GM23338 (cell line): Measurements from ENCODE around the gene DAAM1. TPM values are rescaled to one million over a fixed set of nuclear protein-coding genes. Genes with fewer than 3 reads are reported as not detected.

Source experiments
- ATAC-seq: fragments of 200-7000 bp; cut with Tn5 transposase; 3 replicates; pipeline ENCODE4 v1.9.1; 2020
- DNase-seq: peaks from one replicate; pipeline ENCODE4 v3.0.0-alpha.2; 2015; ENCODE audit warnings: low spot score
- H2AFZ ChIP-seq: fragments of 200-600 bp; sonication (generic); 2 replicates; pipeline ENCODE4 v1.8.0; 2016; ENCODE audit warnings: antibody characterized with exemption, mild to moderate bottlenecking, moderate library complexity
- H3F3A ChIP-seq: fragments of 200-600 bp; sonication (generic); replicated peaks from 2 replicates; pipeline ENCODE4 v1.8.0; 2017; ENCODE audit warnings: antibody characterized with exemption, mixed run types, low read depth
- H3K27ac ChIP-seq: fragments of 200-600 bp; sonication (generic); 2 replicates; pipeline ENCODE4 v1.6.1; 2016; ENCODE audit warnings: low read depth
- H3K27me3 ChIP-seq: fragments of 200-600 bp; sonication (generic); 2 replicates; pipeline ENCODE4 v1.8.0; 2016; ENCODE audit warnings: mild to moderate bottlenecking, mixed run types, moderate library complexity; ENCODE audit not compliant: insufficient read depth
- H3K36me3 ChIP-seq: fragments of 200-600 bp; sonication (generic); 2 replicates; pipeline ENCODE4 v1.8.0; 2016; ENCODE audit warnings: mild to moderate bottlenecking; ENCODE audit not compliant: insufficient read depth
- H3K4me1 ChIP-seq: fragments of 200-600 bp; sonication (generic); 2 replicates; pipeline ENCODE4 v1.8.0; 2016; ENCODE audit warnings: mild to moderate bottlenecking, moderate library complexity; ENCODE audit not compliant: insufficient read depth
- H3K4me2 ChIP-seq: fragments of 200-600 bp; sonication (generic); 2 replicates; pipeline ENCODE4 v1.7.1; 2017; ENCODE audit warnings: mixed run types
- H3K4me3 ChIP-seq: fragments of 200-600 bp; sonication (generic); 2 replicates; pipeline ENCODE4 v1.6.1; 2016; ENCODE audit warnings: mixed run types
- H3K79me2 ChIP-seq: fragments of 200-600 bp; sonication (generic); replicated peaks from 2 replicates; pipeline ENCODE4 v1.8.0; 2017; ENCODE audit warnings: mild to moderate bottlenecking; ENCODE audit not compliant: insufficient read depth
- H3K9me2 ChIP-seq: fragments of 200-600 bp; sonication (generic); 2 replicates; pipeline ENCODE4 v1.8.0; 2017; ENCODE audit not compliant: insufficient read depth
- H4K20me1 ChIP-seq: fragments of 200-600 bp; sonication (generic); replicated peaks from 2 replicates; pipeline ENCODE4 v1.8.0; 2017; ENCODE audit warnings: mild to moderate bottlenecking; ENCODE audit not compliant: insufficient read depth
- H3K27ac Mint-ChIP-seq: 2 replicates; pipeline ENCODE4 v1.8.0; 2020; ENCODE audit warnings: inconsistent platforms, mild to moderate bottlenecking, moderate library complexity, mixed read lengths
- H3K27me3 Mint-ChIP-seq: 3 replicates; pipeline ENCODE4 v1.8.0; 2022; ENCODE audit warnings: low read depth, mild to moderate bottlenecking, moderate library complexity, mixed read lengths, inconsistent platforms; ENCODE audit not compliant: insufficient read depth, poor library complexity
- H3K36me3 Mint-ChIP-seq: 3 replicates; pipeline ENCODE4 v1.8.0; 2021; ENCODE audit warnings: low read depth, mild to moderate bottlenecking, inconsistent platforms, moderate library complexity, mixed read lengths
- H3K4me1 Mint-ChIP-seq: 3 replicates; pipeline ENCODE4 v1.8.0; 2020; ENCODE audit warnings: mild to moderate bottlenecking, inconsistent platforms, mixed read lengths
- H3K4me3 Mint-ChIP-seq: 3 replicates; pipeline ENCODE4 v1.8.0; 2021; ENCODE audit warnings: moderate library complexity, mild to moderate bottlenecking, inconsistent platforms, mixed read lengths
- H3K9me3 Mint-ChIP-seq: 3 replicates; pipeline ENCODE4 v1.8.0; 2020; ENCODE audit warnings: moderate library complexity, mild to moderate bottlenecking, inconsistent platforms, mixed read lengths
- CREB1 ChIP-seq: fragments of 250-450 bp; sonication (Bioruptor Pico); IDR thresholded peaks from 2 replicates; pipeline ENCODE4 v1.5.0; 2020; ENCODE audit warnings: low read depth, mild to moderate bottlenecking, moderate library complexity
- ETS1 ChIP-seq: IDR thresholded peaks from 2 replicates; pipeline ENCODE4 v1.6.1; 2016; ENCODE audit warnings: antibody characterized with exemption
- EZH2 ChIP-seq: fragments of 200-600 bp; sonication (generic); IDR thresholded peaks from one replicate; pipeline ENCODE4 v1.8.0; 2017; ENCODE audit warnings: antibody characterized with exemption, mild to moderate bottlenecking, low read depth; ENCODE audit not compliant: unreplicated experiment
- EZH2phosphoT487 ChIP-seq: fragments of 200-600 bp; sonication (generic); IDR thresholded peaks from one replicate; pipeline ENCODE4 v1.8.1; 2018; ENCODE audit warnings: antibody characterized with exemption; ENCODE audit not compliant: unreplicated experiment
- JUNB ChIP-seq: IDR thresholded peaks from one replicate; pipeline ENCODE4 v1.6.1; 2016; ENCODE audit warnings: antibody characterized with exemption; ENCODE audit not compliant: unreplicated experiment
- NANOG ChIP-seq: IDR thresholded peaks from 2 replicates; pipeline ENCODE4 v1.6.1; 2016; ENCODE audit warnings: antibody characterized with exemption, borderline replicate concordance
- POLR2AphosphoS5 ChIP-seq: IDR thresholded peaks from 2 replicates; pipeline ENCODE4 v1.6.1; 2016; ENCODE audit warnings: antibody characterized with exemption, low read depth
- REST ChIP-seq: IDR thresholded peaks from one replicate; pipeline ENCODE4 v1.6.1; 2018; ENCODE audit warnings: antibody characterized with exemption; ENCODE audit not compliant: unreplicated experiment
- STAT1 ChIP-seq: IDR thresholded peaks from one replicate; pipeline ENCODE4 v1.6.1; 2016; ENCODE audit warnings: antibody characterized with exemption; ENCODE audit not compliant: unreplicated experiment
- ZNF114 ChIP-seq: fragments of 250-450 bp; sonication (Bioruptor Pico); IDR thresholded peaks from 2 replicates; pipeline ENCODE4 v1.5.0; 2020; ENCODE audit warnings: mild to moderate bottlenecking, moderate library complexity
- ZNF331 ChIP-seq: fragments of 250-450 bp; sonication (Bioruptor Pico); IDR thresholded peaks from 2 replicates; pipeline ENCODE4 v1.5.0; 2020; ENCODE audit warnings: low read depth, mild to moderate bottlenecking, moderate library complexity
- polyA plus RNA-seq: library from polyadenylated mRNA; unstranded; fragments of >200 nt; fragmentation: Nextera tagmentation; extraction: Ambion mirVana; gene quantifications from 2 replicates; pipeline ENCODE4 v1.2.1, GENCODE V29; 2016
- total RNA-seq: library from RNA; depleted of rRNA; stranded (reverse); fragments of >200 nt; shearing (Covaris generic); gene quantifications from 2 replicates; pipeline ENCODE4 v1.2.3, GENCODE V29; 2014

DAAM1 gene
- total and polyA plus RNA-seq, 2 experiments from 2014 or later, result 36.3 to 42.1 TPM

GRCh38 chr14:59305836-59306555, 117.5 kb downstream of the DAAM1 start:
- H3K9me2 ChIP-seq, result peaks cover 3% of the 10 kb centered on the region; the same call in 1 of the 2 replicates
- H3K27ac ChIP-seq, result no peak overlapping the region
- Mint-ChIP-seq H3K27ac (no peak overlapping the region; the same call in 1 of the 2 replicates), H3K36me3 (no peaks in the 10 kb centered on the region), H3K27me3 (no peaks in the 10 kb centered on the region), H3K4me1 (peaks cover 16% of the 10 kb centered on the region), H3K4me3 (no peak overlapping the region), H3K9me3 (no peaks in the 10 kb centered on the region)
- H3K4me1 ChIP-seq, result peaks cover 12% of the 10 kb centered on the region
- no peak overlapping the region for H3K4me2 ChIP-seq
- no peak overlapping the region for H2AFZ ChIP-seq
- no peak for ATAC-seq
- H3F3A ChIP-seq, result no peaks in the 10 kb centered on the region
- H3K79me2 ChIP-seq, result no peaks in the 10 kb centered on the region
- H3K36me3 ChIP-seq, result no peaks in the 10 kb centered on the region
- DNase-seq, result no peak
- TF ChIP-seq NANOG (no peak), ZNF331 (CRISPR knock-in tag) (no peak), EZH2 (no peak), POLR2AphosphoS5 (no peak), JUNB (no peak), REST (no peak), STAT1 (no peak), EZH2phosphoT487 (no peak), ZNF114 (CRISPR knock-in tag) (no peak), CREB1 (CRISPR knock-in tag) (no peak)
- H4K20me1 ChIP-seq, result no peaks in the 10 kb centered on the region
- H3K27me3 ChIP-seq, result no peaks in the 10 kb centered on the region
- H3K4me3 ChIP-seq, result no peak overlapping the region

GRCh38 chr14:59306775-59307174, 118.3 kb downstream of the DAAM1 start:
- no peak overlapping the region for H2AFZ ChIP-seq
- ATAC-seq, result no peak
- peaks cover 3% of the 10 kb centered on the region; the same call in 1 of the 2 replicates for H3K9me2 ChIP-seq
- no peaks in the 10 kb centered on the region for H3K27me3 ChIP-seq
- H4K20me1 ChIP-seq, result no peaks in the 10 kb centered on the region
- peaks cover 16% of the 10 kb centered on the region for H3K4me1 Mint-ChIP-seq
- H3K36me3 ChIP-seq, result no peaks in the 10 kb centered on the region
- H3K4me1 ChIP-seq, result peaks cover 12% of the 10 kb centered on the region
- no peak overlapping the region for H3K4me3 ChIP-seq
- no peaks in the 10 kb centered on the region for H3K36me3 Mint-ChIP-seq
- no peak for TF ChIP-seq NANOG
- no peak for TF ChIP-seq POLR2AphosphoS5
- no peak for TF ChIP-seq JUNB
- TF ChIP-seq ETS1, result no peak
- no peak overlapping the region for H3K4me3 Mint-ChIP-seq
- no peaks in the 10 kb centered on the region for H3F3A ChIP-seq
- no peak overlapping the region for H3K27ac ChIP-seq
- no peaks in the 10 kb centered on the region for H3K27me3 Mint-ChIP-seq
- no peak overlapping the region for H3K4me2 ChIP-seq
- H3K9me3 Mint-ChIP-seq, result no peaks in the 10 kb centered on the region
- H3K79me2 ChIP-seq, result no peaks in the 10 kb centered on the region
- no peak for DNase-seq
- H3K27ac Mint-ChIP-seq, result no peak overlapping the region; the same call in 1 of the 2 replicates
